GM15510 (cell line): ENCODE results near the gene FBXW5.

Source experiments
- POLR2A ChIP-seq: IDR thresholded peaks from 3 replicates; pipeline ENCODE4 v1.6.1; 2011; ENCODE audit warnings: borderline replicate concordance; ENCODE audit not compliant: insufficient read length; ENCODE audit errors: extremely low read depth

Gene FBXW5

GRCh38 chr9:136958898-136959850 is 14.6 kb upstream of the FBXW5 start:
- TF ChIP-seq POLR2A = no peak

GRCh38 chr9:136958473-136958872 is 13.9 kb upstream of the FBXW5 start:
- no peak for TF ChIP-seq POLR2A

DNA sequence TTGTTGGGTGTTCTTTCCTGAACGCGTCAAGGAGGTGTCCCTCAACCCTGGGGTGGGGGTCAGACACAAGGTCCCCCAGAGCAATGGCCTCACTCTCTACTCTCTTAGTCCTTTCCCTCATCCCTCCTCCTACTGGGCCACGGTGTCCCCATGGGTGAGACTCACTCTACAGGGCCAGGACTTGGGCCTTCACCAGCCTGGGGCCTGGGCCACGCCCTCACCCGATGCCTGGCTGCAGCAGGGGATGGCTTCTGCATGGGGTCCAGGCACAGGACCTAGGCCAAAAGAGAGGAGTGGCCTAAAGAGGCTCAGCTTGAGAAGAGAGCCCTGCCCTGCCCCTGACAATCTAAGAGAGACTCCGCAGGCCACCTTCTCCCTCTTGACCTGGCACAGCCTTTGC is 13.4 kb upstream of the FBXW5 start:
- no peak for TF ChIP-seq POLR2A

GRCh38 chr9:136957461-136957860 is 12.9 kb upstream of the FBXW5 start:
- TF ChIP-seq POLR2A = no peak

DNA sequence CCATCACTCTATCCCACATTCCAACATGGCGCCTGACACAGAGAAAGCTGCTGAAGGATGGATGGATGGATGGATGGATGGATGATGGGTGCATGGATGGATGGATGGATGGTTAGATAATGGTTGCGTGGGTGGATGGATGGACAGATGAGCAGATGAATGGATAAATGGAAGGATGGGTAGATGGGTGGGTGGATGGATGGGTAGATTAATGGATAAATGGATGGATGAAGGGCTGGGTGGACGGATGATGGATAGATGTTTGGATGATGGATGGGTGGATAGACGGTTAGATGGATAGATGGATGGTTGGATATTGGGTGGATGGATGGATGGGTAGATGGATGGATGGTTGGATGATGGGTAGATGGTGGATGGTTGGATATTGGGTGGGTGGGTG is 12.1 kb upstream of the FBXW5 start:
- TF ChIP-seq POLR2A = no peak

GRCh38 chr9:136955943-136956335 is 11.4 kb upstream of the FBXW5 start:
- TF ChIP-seq POLR2A = no peak

- TF ChIP-seq POLR2A = no peak
Observed at GRCh38 chr9:136955202-136955942, 10.8 kb upstream of the FBXW5 start.

- no peak for TF ChIP-seq POLR2A
Observed at GRCh38 chr9:136954270-136955083, 9.9 kb upstream of the FBXW5 start.

GRCh38 chr9:136953771-136954269 is 9.3 kb upstream of the FBXW5 start:
- no peak for TF ChIP-seq POLR2A

GRCh38 chr9:136952876-136953770 is 8.6 kb upstream of the FBXW5 start:
- no peak for TF ChIP-seq POLR2A

DNA sequence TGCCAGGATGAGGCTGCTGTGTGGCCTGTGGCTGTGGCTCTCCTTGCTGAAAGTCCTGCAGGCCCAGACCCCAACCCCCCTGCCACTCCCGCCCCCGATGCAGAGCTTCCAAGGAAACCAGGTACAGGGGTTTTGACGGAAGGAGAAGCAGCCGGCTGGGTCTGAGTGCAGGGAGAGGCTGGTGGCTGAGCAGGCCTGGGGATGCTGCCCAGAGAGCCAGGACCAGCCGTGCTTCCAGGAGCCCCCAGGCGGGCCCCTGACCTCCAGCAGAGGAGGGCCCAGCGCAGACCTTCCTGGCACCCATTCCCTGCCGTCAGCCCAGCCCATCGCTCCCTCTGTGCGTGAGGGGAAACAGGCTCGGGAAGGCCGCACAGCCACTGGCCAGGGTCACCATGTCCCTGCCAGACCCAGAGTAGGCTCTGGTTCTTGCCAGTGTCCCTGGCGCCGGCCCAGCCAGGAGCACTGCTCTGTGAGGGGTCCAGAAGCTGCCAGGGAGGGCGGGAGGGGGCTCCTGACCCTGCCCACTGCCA is 7.8 kb upstream of the FBXW5 start:
- no peak for TF ChIP-seq POLR2A

- no peak for TF ChIP-seq POLR2A
Observed at GRCh38 chr9:136951541-136952320, 7.2 kb upstream of the FBXW5 start, which contains the start of gene LCN12. TSS of gene LCN12 (plus strand) at chr9:136952273. CDS start at chr9:136952328, 55 bp downstream.
